HS-27A (cell line): ENCODE results near the gene C15orf62.

Source experiments
- DNase-seq: peaks from one replicate; pipeline ENCODE4 v3.0.0-alpha.2; 2012; ENCODE audit warnings: low read depth, missing footprints

The C15orf62 gene

GRCh38 chr15:40782609-40783227 is 12.9 kb downstream of the C15orf62 start:
- no peak for DNase-seq

- no peak for DNase-seq
Observed at GRCh38 chr15:40785164-40785563, 15.4 kb downstream of the C15orf62 start.

- DNase-seq: no peak
Observed at GRCh38 chr15:40785814-40786213, 16.0 kb downstream of the C15orf62 start.

- DNase-seq: peak; percentile 35
Observed at GRCh38 chr15:40787344-40787841, 17.6 kb downstream of the C15orf62 start.

- no peak for DNase-seq
Observed at GRCh38 chr15:40787991-40788390, 18.2 kb downstream of the C15orf62 start.

- no peak for DNase-seq
Observed at GRCh38 chr15:40789119-40789518, 19.3 kb downstream of the C15orf62 start.

GRCh38 chr15:40789999-40790398 is 20.2 kb downstream of the C15orf62 start:
- no peak for DNase-seq

GRCh38 chr15:40790718-40791117 is 20.9 kb downstream of the C15orf62 start:
- no peak for DNase-seq

- DNase-seq: no peak
Observed at GRCh38 chr15:40792394-40792793, 22.6 kb downstream of the C15orf62 start.

- DNase-seq: peak; percentile 78
Observed at GRCh38 chr15:40793216-40793989, 23.6 kb downstream of the C15orf62 start.

GRCh38 chr15:40796041-40796440 is 26.3 kb downstream of the C15orf62 start:
- DNase-seq: no peak

- DNase-seq: no peak
Observed at GRCh38 chr15:40796512-40796911, 26.7 kb downstream of the C15orf62 start.

- no peak for DNase-seq
Observed at GRCh38 chr15:40799523-40799922, 29.7 kb downstream of the C15orf62 start.

- no peak for DNase-seq
Observed at GRCh38 chr15:40803076-40803475, 33.3 kb downstream of the C15orf62 start.

- no peak for DNase-seq
Observed at GRCh38 chr15:40803688-40804087, 33.9 kb downstream of the C15orf62 start.

GRCh38 chr15:40806672-40807027 is 36.9 kb downstream of the C15orf62 start:
- DNase-seq: no peak

- peak; percentile 93 for DNase-seq
Observed at GRCh38 chr15:40807028-40807887, 37.5 kb downstream of the C15orf62 start, which contains the start of the genes DNAJC17 and ZFYVE19. Gene DNAJC17, minus strand, starts transcription at chr15:40807473. Its CDS starts 27 bp downstream, at chr15:40807446. Gene ZFYVE19, plus strand, starts transcription at chr15:40807089. Its CDS starts 501 bp downstream, at chr15:40807590.

- no peak for DNase-seq
Observed at GRCh38 chr15:40807888-40808461, 38.2 kb downstream of the C15orf62 start.

- no peak for DNase-seq
Observed at GRCh38 chr15:40808861-40809450, 39.2 kb downstream of the C15orf62 start.

GRCh38 chr15:40812721-40813425 is 43.1 kb downstream of the C15orf62 start:
- no peak for DNase-seq
